ENCODE data around the gene UVRAG. TPM values are rescaled to one million over a fixed set of nuclear protein-coding genes. Genes with fewer than 3 reads are reported as not detected.

The UVRAG gene
- total and polyA plus RNA-seq, 2 of the 4 experiments (the other 2 are of a cell fraction) = 5.6 to 10.9 TPM

- intact Hi-C loops (cut with micrococcal nuclease) = no loop called here
- CTCF ChIA-PET = interaction anchor here (0.9 to 1.1 kb wide), 2 partner anchors 38 to 44 kb away, joined by 3 read pairs; no protein-coding TSS in a partner anchor
- POLR2A ChIA-PET (ENCODE audit: unreplicated experiment) = no interaction called here
Measured at GRCh38 chr11:76075716-76076115, 260.7 kb downstream of the UVRAG start.

More at GRCh38 chr11:76075716-76076115, 260.7 kb downstream of the UVRAG start:
- WGBS, 2 experiments (ENCODE audit: extremely low coverage in 2 of 2, insufficient read length in 1 of 2) = no CpG with 5 or more reads among the region's 2 CpGs
- H2BK20ac ChIP-seq (ENCODE audit: low read depth, low read length) = no peak overlapping the region
- no peak overlapping the region for H4K91ac ChIP-seq (ENCODE audit: insufficient read depth, low read depth, low read length)
- no peak overlapping the region for H2AFZ ChIP-seq (replicated peaks; ENCODE audit: low read length, poor library complexity)
- H3K27me3 ChIP-seq (ENCODE audit: control insufficient read depth, insufficient read depth, low read length) = no peaks in the 10 kb centered on the region
- ATAC-seq (ENCODE audit: low read depth) = peak; percentile 36; the same call in 1 of the 2 replicates
- no peak overlapping the region for H4K8ac ChIP-seq (ENCODE audit: low read depth in 2 of 2, low read length in 2 of 2)
- no peak overlapping the region; the same call in 2 of the 3 replicates for H2BK15ac ChIP-seq (ENCODE audit: low read depth, low read length)
- peak overlapping the region; percentile 40; the same call in 1 of the 2 replicates for H3K27ac ChIP-seq (ENCODE audit: insufficient read depth, low read length)
- peaks cover 14% of the 10 kb centered on the region for H3K4me1 ChIP-seq (ENCODE audit: control insufficient read depth, insufficient read depth, low read length)
- H3K9me1 ChIP-seq (ENCODE audit: insufficient read depth, low read length) = 0 out of 2 replicates have a peak, but pooled peaks cover 3% of the 10 kb centered on the region
- H3K4me2 ChIP-seq (ENCODE audit: low read depth, low read length) = peak overlapping the region; percentile 30
- peak; percentile 67 for DNase-seq
- no peak for TF ChIP-seq CEBPB (IDR thresholded peaks at IDR 0.05; ENCODE audit: low read depth, low read length)
- TF ChIP-seq RFX5 (IDR thresholded peaks at IDR 0.05; ENCODE audit: low read depth, low read length) = no peak
- no peak for TF ChIP-seq ELK1 (IDR thresholded peaks at IDR 0.05; ENCODE audit: borderline replicate concordance, low read depth, low read length)
- no peak for TF ChIP-seq RCOR1 (IDR thresholded peaks at IDR 0.05; ENCODE audit: insufficient replicate concordance, low read length)
- TF ChIP-seq CHD1 (IDR thresholded peaks at IDR 0.05; ENCODE audit: low read depth, low read length) = no peak
- TF ChIP-seq NFE2L2 (IDR thresholded peaks at IDR 0.05; ENCODE audit: low read depth, low read length) = no peak
- no peak for TF ChIP-seq MXI1 (IDR thresholded peaks at IDR 0.05; ENCODE audit: borderline replicate concordance, low read depth, low read length)
- TF ChIP-seq POLR2A (IDR thresholded peaks at IDR 0.05; ENCODE audit: low read depth, low read length) = no peak
- no peak for TF ChIP-seq USF2 (IDR thresholded peaks at IDR 0.05; ENCODE audit: low read depth, low read length)
- TF ChIP-seq SMC3 (IDR thresholded peaks at IDR 0.05; ENCODE audit: low read depth, low read length) = no peak
- no peak for TF ChIP-seq CTCF (conservative IDR thresholded peaks at IDR 0.05; ENCODE audit: low read depth, low read length)
- no peak for TF ChIP-seq MAFK (IDR thresholded peaks at IDR 0.05; ENCODE audit: low read depth, low read length)
- TF ChIP-seq FOS (IDR thresholded peaks at IDR 0.05; ENCODE audit: low read depth, low read length) = no peak
- H2AK5ac ChIP-seq (ENCODE audit: low read depth, low read length) = no peak overlapping the region
- no peak overlapping the region for H2BK120ac ChIP-seq (ENCODE audit: low read depth, low read length)
- H3K79me1 ChIP-seq (ENCODE audit: low read depth in 1 of 2, low read length in 2 of 2) = 0 out of 4 replicates have a peak, but pooled peaks cover 0 to 4% of the 10 kb centered on the region in 2 experiments
- no peak overlapping the region for H3K23ac ChIP-seq (ENCODE audit: low read depth, low read length)
- no peaks in the 10 kb centered on the region for H3K36me3 ChIP-seq (ENCODE audit: control insufficient read depth, insufficient read depth, low read length)
- dilution Hi-C loops (cut with HindIII; ENCODE audit: low sequenced_read_pairs, unreplicated experiment) (no loop called here), in situ Hi-C loops (cut with MboI; ENCODE audit: low sequenced_read_pairs) (no loop called here)
- H4K5ac ChIP-seq (ENCODE audit: low read depth, low read length) = no peak overlapping the region
- no peak overlapping the region for H3K4ac ChIP-seq (ENCODE audit: low read depth, low read length)
- H3K9me3 ChIP-seq (ENCODE audit: control insufficient read depth, insufficient read depth, low read length) = no peaks in the 10 kb centered on the region
- no peak overlapping the region for H2BK5ac ChIP-seq (ENCODE audit: low read depth, low read length, poor library complexity, severe bottlenecking)
- H2AK9ac ChIP-seq (replicated peaks; ENCODE audit: low read depth, low read length, poor library complexity) = no peak overlapping the region
- H3K18ac ChIP-seq (ENCODE audit: low read depth, low read length) = no peak overlapping the region
- no peak overlapping the region for H3K4me3 ChIP-seq (ENCODE audit: insufficient read depth, low read depth, low read length)
- H3K14ac ChIP-seq (replicated peaks; ENCODE audit: low read depth, low read length) = no peak overlapping the region
- no peaks in the 10 kb centered on the region for H4K20me1 ChIP-seq (ENCODE audit: insufficient read depth, low read length)
- no peak overlapping the region for H3K9ac ChIP-seq (ENCODE audit: low read depth, low read length)
- H3K56ac ChIP-seq (ENCODE audit: extremely low read depth, insufficient read depth, low read length) = no peak overlapping the region
- no TSS peak for BruUV-seq (replicated peaks)

All from IMR-90 (cell line).